PC-9 (cell line): ENCODE data around the gene RAB1B. TPM values are rescaled to one million over a fixed set of nuclear protein-coding genes. Genes with fewer than 3 reads are reported as not detected.

Experiments
- BruUV-seq: library from RNA; stranded (reverse); fragments of 400-500 nt; replicated peaks from 2 replicates; lab custom pipeline; 2021; lab: Mats Ljungman, UMichigan
- CTCF ChIA-PET: fragments of 300-600 bp; sonication (Branson Sonifier 250); formaldehyde crosslinking; loops from one replicate; lab custom pipeline; 2022; ENCODE audit warnings: antibody characterized with exemption; lab: Charles Lee
- POLR2A ChIA-PET: fragments of 300-600 bp; sonication (Branson Sonifier 250); formaldehyde crosslinking; loops from one replicate; lab custom pipeline; 2022; ENCODE audit warnings: antibody characterized with exemption; ENCODE audit not compliant: unreplicated experiment; lab: Charles Lee
- DNase-seq, 2 experiments: peaks; one replicate each; pipeline versions ENCODE4 v3.0.0 to v3.0.0-alpha.2; 2015 to 2022; ENCODE audit warnings: mixed read lengths in 1 of 2
- H2AFZ ChIP-seq: fragments of 200-600 bp; sonication (generic); 2 replicates; pipeline ENCODE4 v1.8.1; 2017; ENCODE audit warnings: antibody characterized with exemption
- H3F3A ChIP-seq: fragments of 200-600 bp; sonication (generic); 2 replicates; pipeline ENCODE4 v1.8.1; 2017; ENCODE audit warnings: antibody characterized with exemption, mild to moderate bottlenecking, low read depth; ENCODE audit not compliant: insufficient read depth
- H3K27ac ChIP-seq: fragments of 200-600 bp; sonication (generic); 2 replicates; pipeline ENCODE4 v1.6.1; 2016; ENCODE audit warnings: mixed run types
- H3K27me3 ChIP-seq: fragments of 200-600 bp; sonication (generic); 2 replicates; pipeline ENCODE4 v1.6.1; 2016; ENCODE audit warnings: low read depth, mixed run types; ENCODE audit not compliant: insufficient read depth
- H3K36me3 ChIP-seq: fragments of 200-600 bp; sonication (generic); 2 replicates; pipeline ENCODE4 v1.6.1; 2016; ENCODE audit warnings: low read depth, mixed run types
- H3K4me1 ChIP-seq: fragments of 200-600 bp; sonication (generic); replicated peaks from 2 replicates; pipeline ENCODE4 v1.6.1; 2016; ENCODE audit warnings: mixed run types; ENCODE audit not compliant: insufficient read depth
- H3K4me2 ChIP-seq: fragments of 200-600 bp; sonication (generic); 2 replicates; pipeline ENCODE4 v1.6.1; 2017; ENCODE audit warnings: mixed run types
- H3K4me3 ChIP-seq: fragments of 200-600 bp; sonication (generic); 2 replicates; pipeline ENCODE4 v1.6.1; 2016; ENCODE audit warnings: mixed run types
- H3K79me2 ChIP-seq: fragments of 200-600 bp; sonication (generic); 2 replicates; pipeline ENCODE4 v1.6.1; 2017; ENCODE audit warnings: low read depth, mixed run types
- H3K9me2 ChIP-seq: fragments of 200-600 bp; sonication (generic); 2 replicates; pipeline ENCODE4 v1.8.1; 2017; ENCODE audit warnings: mild to moderate bottlenecking; ENCODE audit not compliant: insufficient read depth
- H3K9me3 ChIP-seq: fragments of 200-600 bp; sonication (generic); 2 replicates; pipeline ENCODE4 v1.8.1; 2016; ENCODE audit warnings: low read depth; ENCODE audit not compliant: insufficient read depth
- H4K20me1 ChIP-seq: fragments of 200-600 bp; sonication (generic); 2 replicates; pipeline ENCODE4 v1.8.1; 2017; ENCODE audit not compliant: insufficient read depth
- CTCF ChIP-seq: fragments of 200-600 bp; sonication (generic); conservative IDR thresholded peaks from 2 replicates; pipeline ENCODE4 v1.6.1; 2017; ENCODE audit warnings: mixed run types, antibody characterized with exemption, mild to moderate bottlenecking, moderate library complexity
- EZH2 ChIP-seq: fragments of 200-600 bp; sonication (generic); IDR thresholded peaks from 2 replicates; pipeline ENCODE4 v1.8.0; 2017; ENCODE audit warnings: antibody characterized with exemption, low read depth
- intact Hi-C: fragments of 100-400 bp; cut with micrococcal nuclease; formaldehyde crosslinking; loops from one replicate; pipeline ENCODE4 v1.10.0; 2022; ENCODE audit not compliant: unreplicated experiment
- total RNA-seq: library from RNA; stranded (reverse); gene quantifications from 2 replicates; pipeline ENCODE4 v1.2.3, GENCODE V29; 2021

The RAB1B gene
- total RNA-seq, 1 experiment from 2014 or later = 232 TPM

- no peak overlapping the region for H3K4me3 ChIP-seq
- intact Hi-C loops = no loop called here
- H2AFZ ChIP-seq = no peak overlapping the region
- ChIA-PET CTCF (interaction anchor here (0.6 kb wide), 1 partner anchor 177 kb away, joined by 7 read pairs; the partner anchor contains the start of gene SF3B2), POLR2A (no interaction called here)
- H3K27me3 ChIP-seq = no peaks in the 10 kb centered on the region
- H3K9me2 ChIP-seq = no peaks in the 10 kb centered on the region
- no TSS peak for BruUV-seq
- no peaks in the 10 kb centered on the region for H3F3A ChIP-seq
- TF ChIP-seq CTCF (no peak), EZH2 (no peak)
- H3K36me3 ChIP-seq = no peaks in the 10 kb centered on the region
- no peaks in the 10 kb centered on the region; the same call in 1 of the 2 replicates for H4K20me1 ChIP-seq
- no peak for DNase-seq
- no peak overlapping the region for H3K27ac ChIP-seq
- H3K4me1 ChIP-seq = no peaks in the 10 kb centered on the region
- no peaks in the 10 kb centered on the region for H3K79me2 ChIP-seq
- H3K9me3 ChIP-seq = no peaks in the 10 kb centered on the region
- no peak overlapping the region for H3K4me2 ChIP-seq
These were observed 39.9 kb upstream of the RAB1B start for GRCh38 chr11:66228521-66228920.

- Histone ChIP-seq H3K27me3 (no peaks in the 10 kb centered on the region), H3K4me2 (no peak overlapping the region), H3K4me1 (no peaks in the 10 kb centered on the region), H3K27ac (no peak overlapping the region), H3K4me3 (no peak overlapping the region), H2AFZ (no peak overlapping the region), H3F3A (no peaks in the 10 kb centered on the region), H3K36me3 (no peaks in the 10 kb centered on the region), H3K79me2 (no peaks in the 10 kb centered on the region), H3K9me2 (no peaks in the 10 kb centered on the region), H3K9me3 (no peaks in the 10 kb centered on the region), H4K20me1 (no peaks in the 10 kb centered on the region; the same call in 1 of the 2 replicates)
- BruUV-seq = no TSS peak
- no peak for TF ChIP-seq CTCF
- DNase-seq = no peak
- ChIA-PET CTCF (no interaction called here), POLR2A (no interaction called here)
- intact Hi-C loops = no loop called here
These were observed 38.3 kb upstream of the RAB1B start for GRCh38 chr11:66230156-66230555.

DNA sequence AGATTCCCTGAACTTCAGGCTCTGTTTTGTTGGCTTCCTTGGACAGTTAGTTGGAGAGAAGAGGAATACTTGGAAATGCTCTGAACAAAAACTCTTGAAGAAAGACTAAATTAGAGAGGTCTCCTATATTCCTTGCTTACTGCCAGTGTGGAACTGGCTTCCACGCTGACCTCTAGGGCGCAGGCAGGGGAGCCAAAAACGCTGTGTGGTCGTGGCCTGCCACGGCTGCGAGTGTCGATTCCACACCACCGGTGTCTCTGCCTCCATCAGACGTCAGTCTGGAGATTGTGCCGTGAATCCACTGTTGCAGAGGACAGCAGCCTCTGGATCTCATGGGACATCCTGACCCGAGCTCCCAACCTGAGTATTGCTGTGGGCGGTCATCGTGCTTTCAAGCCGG lies 37.5 kb upstream of the RAB1B start:
- no peaks in the 10 kb centered on the region for H3F3A ChIP-seq
- H3K9me3 ChIP-seq = no peaks in the 10 kb centered on the region
- no peaks in the 10 kb centered on the region for H3K27me3 ChIP-seq
- no TSS peak for BruUV-seq
- H3K27ac ChIP-seq = no peak overlapping the region
- POLR2A ChIA-PET = no interaction called here
- no peak overlapping the region for H3K4me2 ChIP-seq
- no peaks in the 10 kb centered on the region; the same call in 1 of the 2 replicates for H4K20me1 ChIP-seq
- H3K9me2 ChIP-seq = no peaks in the 10 kb centered on the region
- no peaks in the 10 kb centered on the region for H3K36me3 ChIP-seq
- H3K79me2 ChIP-seq = no peaks in the 10 kb centered on the region
- no peak for DNase-seq
- TF ChIP-seq CTCF (no peak), EZH2 (no peak)
- CTCF ChIA-PET = no interaction called here
- H3K4me3 ChIP-seq = no peak overlapping the region
- H3K4me1 ChIP-seq = no peaks in the 10 kb centered on the region
- intact Hi-C loops = no loop called here
- H2AFZ ChIP-seq = no peak overlapping the region
